ENCODE results near the gene FGGY. TPM values are rescaled to one million over a fixed set of nuclear protein-coding genes. Genes with fewer than 3 reads are reported as not detected.

FGGY gene
- total and polyA plus RNA-seq, 2 donors (not counting 1 experiment from before 2014, with no cell fraction given) = 6.1 to 38.5 TPM

DNA sequence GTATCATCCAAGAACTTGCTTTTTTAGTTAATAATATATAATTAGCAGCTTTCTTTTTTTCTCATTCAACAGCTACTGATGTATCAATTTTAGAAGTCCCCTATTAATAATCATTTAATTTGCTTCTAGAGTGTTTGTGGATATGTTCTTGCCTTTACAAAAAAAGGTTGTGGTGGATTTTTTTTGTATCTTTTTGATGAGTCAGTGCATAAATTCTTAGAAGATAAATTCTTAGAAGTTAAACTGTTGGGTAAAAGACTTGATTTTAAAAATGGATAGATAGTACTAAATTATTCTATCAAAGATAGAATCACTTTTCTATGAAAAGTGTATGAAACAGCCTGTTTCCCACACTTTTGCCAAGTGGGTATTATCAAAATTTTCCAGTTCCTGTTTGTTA, 11.9 kb downstream of the FGGY start:
- peaks cover 5% of the 10 kb centered on the region for H3K9me3 Mint-ChIP-seq (ENCODE audit: insufficient read depth)
- ATAC-seq (ENCODE audit: low read depth) = no peak
- POLR2A ChIA-PET = no interaction called here
- H3K4me3 Mint-ChIP-seq = no peak overlapping the region
- TF ChIP-seq CTCF (IDR thresholded peaks at IDR 0.05) (no peak), EZH2 (IDR thresholded peaks at IDR 0.05; ENCODE audit: borderline replicate concordance, insufficient read depth, low read depth, low read length, poor library complexity, severe bottlenecking) (no peak)
- no peak overlapping the region for H2AFZ ChIP-seq (ENCODE audit: insufficient read depth, low read depth, low read length, poor library complexity, severe bottlenecking)
- peaks cover 0 to 11% (median 9%) of the 10 kb centered on the region in 3 donors for H3K9me3 ChIP-seq (ENCODE audit: control extremely low read depth in 1 of 3, control insufficient read depth in 2 of 3, insufficient read depth in 1 of 3, low read length in 2 of 3)
- H3K79me2 ChIP-seq (ENCODE audit: control insufficient read depth, insufficient read depth, low read length) = peaks cover 5% of the 10 kb centered on the region
- no peak for DNase-seq
- no peaks in the 10 kb centered on the region for H3K4me1 ChIP-seq (ENCODE audit: control insufficient read depth in 2 of 2, insufficient read depth in 2 of 2, low read length in 2 of 2)
- CTCF ChIA-PET = interaction anchor here (1.0 kb wide), 1 partner anchor 450 kb away, joined by 4 read pairs; no protein-coding TSS in a partner anchor
- no peak overlapping the region for H3K27ac Mint-ChIP-seq
- no peak overlapping the region for H3K4me2 ChIP-seq (replicated peaks; ENCODE audit: low read depth, low read length, poor library complexity, severe bottlenecking)
- no peaks in the 10 kb centered on the region for H3K27me3 ChIP-seq (replicated peaks in 1 of 4; ENCODE audit: control extremely low read depth in 1 of 4, control insufficient read depth in 3 of 4, insufficient read depth in 4 of 4, low read length in 3 of 4)
- intact Hi-C loops (cut with micrococcal nuclease) = no loop called here
- no peak overlapping the region for H3K9ac ChIP-seq (ENCODE audit: low read length)
- no peaks in the 10 kb centered on the region for H3K27me3 Mint-ChIP-seq
- H3K27ac ChIP-seq (ENCODE audit: low read length in 2 of 2) = no peak overlapping the region
- H4K20me1 ChIP-seq (ENCODE audit: control insufficient read depth, insufficient read depth, low read length, poor library complexity, severe bottlenecking) = no peaks in the 10 kb centered on the region
- no peak overlapping the region for H3K4me3 ChIP-seq (ENCODE audit: control extremely low read depth in 1 of 5, extremely low read depth in 1 of 5, insufficient read depth in 1 of 5, low read depth in 2 of 5, low read length in 4 of 5)
- peaks cover 3% of the 10 kb centered on the region in 2 experiments for H3K36me3 ChIP-seq (replicated peaks in 1 of 2; ENCODE audit: control extremely low read depth in 1 of 2, control insufficient read depth in 1 of 2, extremely low read depth in 1 of 2, insufficient read depth in 2 of 2, low read length in 1 of 2)
- H3K4me1 Mint-ChIP-seq = no peaks in the 10 kb centered on the region

DNA sequence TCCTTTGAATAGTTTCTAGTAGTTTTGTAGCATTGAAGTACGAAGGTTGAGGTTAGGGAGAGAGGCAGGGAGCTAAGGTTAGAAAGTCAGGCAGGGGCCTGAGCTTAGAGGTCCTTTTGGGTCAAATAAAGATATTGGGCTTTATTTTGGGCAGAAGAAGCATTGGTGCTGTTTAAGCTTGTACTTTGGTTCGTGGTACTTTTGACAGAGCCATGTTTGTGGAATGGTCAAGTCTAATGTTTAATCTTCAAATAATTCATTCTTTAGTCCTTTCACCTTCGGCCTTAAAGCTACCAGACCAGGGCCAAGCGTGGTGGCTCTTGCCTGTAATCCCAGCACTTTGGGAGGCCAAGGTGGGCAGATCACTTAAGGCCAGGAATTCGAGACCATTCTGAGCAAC, 12.5 kb downstream of the FGGY start:
- intact Hi-C loops (cut with micrococcal nuclease) = no loop called here
- H2AFZ ChIP-seq (ENCODE audit: insufficient read depth, low read depth, low read length, poor library complexity, severe bottlenecking) = no peak overlapping the region
- H3K27ac ChIP-seq (ENCODE audit: low read length in 2 of 2) = no peak overlapping the region
- no peaks in the 10 kb centered on the region for H3K27me3 ChIP-seq (replicated peaks in 1 of 4; ENCODE audit: control extremely low read depth in 1 of 4, control insufficient read depth in 3 of 4, insufficient read depth in 4 of 4, low read length in 3 of 4)
- WGBS (ENCODE audit: insufficient coverage) = 100% methylated on average over 3 of the region's 5 CpGs
- H3K4me3 ChIP-seq (ENCODE audit: control extremely low read depth in 1 of 5, extremely low read depth in 1 of 5, insufficient read depth in 1 of 5, low read depth in 2 of 5, low read length in 4 of 5) = no peak overlapping the region
- no peak overlapping the region for H3K4me2 ChIP-seq (replicated peaks; ENCODE audit: low read depth, low read length, poor library complexity, severe bottlenecking)
- H4K20me1 ChIP-seq (ENCODE audit: control insufficient read depth, insufficient read depth, low read length, poor library complexity, severe bottlenecking) = no peaks in the 10 kb centered on the region
- no peak overlapping the region for H3K9ac ChIP-seq (ENCODE audit: low read length)
- no peak for ATAC-seq (ENCODE audit: low read depth)
- peaks cover 2 to 3% of the 10 kb centered on the region in 2 experiments for H3K36me3 ChIP-seq (replicated peaks in 1 of 2; ENCODE audit: control extremely low read depth in 1 of 2, control insufficient read depth in 1 of 2, extremely low read depth in 1 of 2, insufficient read depth in 2 of 2, low read length in 1 of 2)
- Mint-ChIP-seq H3K9me3 (ENCODE audit: insufficient read depth) (peaks cover 5% of the 10 kb centered on the region), H3K27me3 (no peaks in the 10 kb centered on the region), H3K4me3 (no peak overlapping the region), H3K4me1 (no peaks in the 10 kb centered on the region), H3K27ac (no peak overlapping the region)
- peaks cover 0 to 11% (median 7%) of the 10 kb centered on the region in 3 donors for H3K9me3 ChIP-seq (ENCODE audit: control extremely low read depth in 1 of 3, control insufficient read depth in 2 of 3, insufficient read depth in 1 of 3, low read length in 2 of 3)
- CTCF ChIA-PET = no interaction called here
- DNase-seq = no peak
- peaks cover 5% of the 10 kb centered on the region for H3K79me2 ChIP-seq (ENCODE audit: control insufficient read depth, insufficient read depth, low read length)
- TF ChIP-seq EZH2 (IDR thresholded peaks at IDR 0.05; ENCODE audit: borderline replicate concordance, insufficient read depth, low read depth, low read length, poor library complexity, severe bottlenecking) (no peak), CTCF (IDR thresholded peaks at IDR 0.05) (no peak)
- POLR2A ChIA-PET = no interaction called here
- no peaks in the 10 kb centered on the region for H3K4me1 ChIP-seq (ENCODE audit: control insufficient read depth in 2 of 2, insufficient read depth in 2 of 2, low read length in 2 of 2)
